ENCODE data around the gene CFAP126. TPM values are rescaled to one million over a fixed set of nuclear protein-coding genes. Genes with fewer than 3 reads are reported as not detected.

CFAP126 gene
- total RNA-seq, 2 donors from 2014 or later: 0.86 to 1.2 TPM

GRCh38 chr1:161373442-161373841 lies 5.8 kb upstream of the CFAP126 start:
- no peak overlapping the region for H3K4me3 Mint-ChIP-seq
- Histone ChIP-seq H3K27ac (ENCODE audit: low read depth, low read length) (no peak overlapping the region), H3K4me1 (ENCODE audit: control insufficient read depth, insufficient read depth, low read length) (no peaks in the 10 kb centered on the region), H3K4me3 (ENCODE audit: low read length) (no peak overlapping the region), H3K27me3 (ENCODE audit: control insufficient read depth, insufficient read depth, low read length, poor library complexity, severe bottlenecking) (no peaks in the 10 kb centered on the region), H3K9ac (ENCODE audit: extremely low read depth, low read length, poor library complexity, severe bottlenecking) (no peak overlapping the region), H3K9me3 (ENCODE audit: control insufficient read depth, low read length) (no peaks in the 10 kb centered on the region), H3K36me3 (ENCODE audit: control insufficient read depth, insufficient read depth, low read length) (no peaks in the 10 kb centered on the region)
- no peaks in the 10 kb centered on the region for H3K4me1 Mint-ChIP-seq
- no peaks in the 10 kb centered on the region for H3K9me3 Mint-ChIP-seq
- TF ChIP-seq, protein P1, sequence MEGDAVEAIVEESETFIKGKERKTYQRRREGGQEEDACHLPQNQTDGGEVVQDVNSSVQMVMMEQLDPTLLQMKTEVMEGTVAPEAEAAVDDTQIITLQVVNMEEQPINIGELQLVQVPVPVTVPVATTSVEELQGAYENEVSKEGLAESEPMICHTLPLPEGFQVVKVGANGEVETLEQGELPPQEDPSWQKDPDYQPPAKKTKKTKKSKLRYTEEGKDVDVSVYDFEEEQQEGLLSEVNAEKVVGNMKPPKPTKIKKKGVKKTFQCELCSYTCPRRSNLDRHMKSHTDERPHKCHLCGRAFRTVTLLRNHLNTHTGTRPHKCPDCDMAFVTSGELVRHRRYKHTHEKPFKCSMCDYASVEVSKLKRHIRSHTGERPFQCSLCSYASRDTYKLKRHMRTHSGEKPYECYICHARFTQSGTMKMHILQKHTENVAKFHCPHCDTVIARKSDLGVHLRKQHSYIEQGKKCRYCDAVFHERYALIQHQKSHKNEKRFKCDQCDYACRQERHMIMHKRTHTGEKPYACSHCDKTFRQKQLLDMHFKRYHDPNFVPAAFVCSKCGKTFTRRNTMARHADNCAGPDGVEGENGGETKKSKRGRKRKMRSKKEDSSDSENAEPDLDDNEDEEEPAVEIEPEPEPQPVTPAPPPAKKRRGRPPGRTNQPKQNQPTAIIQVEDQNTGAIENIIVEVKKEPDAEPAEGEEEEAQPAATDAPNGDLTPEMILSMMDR (conservative IDR thresholded peaks at IDR 0.05): no peak
- no peak overlapping the region for H3K27ac Mint-ChIP-seq
- no peak for DNase-seq
- H3K36me3 Mint-ChIP-seq (ENCODE audit: low read depth): peaks cover 8% of the 10 kb centered on the region
- no peaks in the 10 kb centered on the region for H3K27me3 Mint-ChIP-seq (ENCODE audit: insufficient read depth)

DNA sequence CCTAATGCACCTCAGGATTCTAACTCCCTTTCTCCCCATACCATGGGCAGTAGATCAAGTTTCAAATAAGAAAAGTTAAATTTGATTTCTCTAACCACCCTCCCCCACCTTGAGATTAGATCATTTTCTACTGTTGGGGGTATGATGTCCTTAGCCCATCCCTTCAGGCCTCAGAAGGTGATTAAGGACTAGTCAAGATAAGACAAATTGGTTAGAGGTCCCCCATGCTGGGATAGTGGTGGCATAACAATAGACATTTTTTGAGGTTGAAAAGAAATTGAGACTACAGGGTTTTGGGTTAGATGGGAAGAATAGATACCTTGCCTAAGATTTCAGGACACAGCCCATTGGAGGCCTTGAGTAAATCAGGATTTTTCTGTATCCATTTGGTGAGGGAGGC lies 2.5 kb downstream of the CFAP126 start:
- Histone ChIP-seq H3K4me1 (ENCODE audit: control insufficient read depth, insufficient read depth, low read length) (peaks cover 18% of the 10 kb centered on the region), H3K9me3 (ENCODE audit: control insufficient read depth, low read length) (no peaks in the 10 kb centered on the region), H3K27me3 (ENCODE audit: control insufficient read depth, insufficient read depth, low read length, poor library complexity, severe bottlenecking) (no peaks in the 10 kb centered on the region), H3K27ac (ENCODE audit: low read depth, low read length) (no peak overlapping the region), H3K4me3 (ENCODE audit: low read length) (peak overlapping the region; percentile 24), H3K9ac (ENCODE audit: extremely low read depth, low read length, poor library complexity, severe bottlenecking) (no peak overlapping the region), H3K36me3 (ENCODE audit: control insufficient read depth, insufficient read depth, low read length) (peaks cover 38% of the 10 kb centered on the region)
- H3K36me3 Mint-ChIP-seq (ENCODE audit: low read depth): peaks cover 29% of the 10 kb centered on the region
- H3K9me3 Mint-ChIP-seq: no peaks in the 10 kb centered on the region
- H3K4me1 Mint-ChIP-seq: peaks cover 49% of the 10 kb centered on the region
- TF ChIP-seq, protein P1 (conservative IDR thresholded peaks at IDR 0.05): no peak
- H3K27me3 Mint-ChIP-seq (ENCODE audit: insufficient read depth): no peaks in the 10 kb centered on the region
- no peak for DNase-seq
- peak overlapping the region; percentile 5 for H3K4me3 Mint-ChIP-seq
- H3K27ac Mint-ChIP-seq: peak overlapping the region; percentile 56

- TF ChIP-seq, protein P1 (conservative IDR thresholded peaks at IDR 0.05): no peak
- Mint-ChIP-seq H3K36me3 (ENCODE audit: low read depth) (peaks cover 30% of the 10 kb centered on the region), H3K27ac (peak overlapping the region; percentile 79), H3K4me1 (peaks cover 56% of the 10 kb centered on the region), H3K4me3 (no peak overlapping the region), H3K9me3 (no peaks in the 10 kb centered on the region), H3K27me3 (ENCODE audit: insufficient read depth) (no peaks in the 10 kb centered on the region)
- Histone ChIP-seq H3K27me3 (ENCODE audit: control insufficient read depth, insufficient read depth, low read length, poor library complexity, severe bottlenecking) (no peaks in the 10 kb centered on the region), H3K4me1 (ENCODE audit: control insufficient read depth, insufficient read depth, low read length) (peaks cover 18% of the 10 kb centered on the region), H3K27ac (ENCODE audit: low read depth, low read length) (no peak overlapping the region), H3K9me3 (ENCODE audit: control insufficient read depth, low read length) (no peaks in the 10 kb centered on the region), H3K9ac (ENCODE audit: extremely low read depth, low read length, poor library complexity, severe bottlenecking) (no peak overlapping the region), H3K36me3 (ENCODE audit: control insufficient read depth, insufficient read depth, low read length) (peaks cover 40% of the 10 kb centered on the region), H3K4me3 (ENCODE audit: low read length) (no peak overlapping the region)
- no peak for DNase-seq
Measured at GRCh38 chr1:161364332-161364731, 3.3 kb downstream of the CFAP126 start.
